ENCODE data around the gene EP400.

DNA sequence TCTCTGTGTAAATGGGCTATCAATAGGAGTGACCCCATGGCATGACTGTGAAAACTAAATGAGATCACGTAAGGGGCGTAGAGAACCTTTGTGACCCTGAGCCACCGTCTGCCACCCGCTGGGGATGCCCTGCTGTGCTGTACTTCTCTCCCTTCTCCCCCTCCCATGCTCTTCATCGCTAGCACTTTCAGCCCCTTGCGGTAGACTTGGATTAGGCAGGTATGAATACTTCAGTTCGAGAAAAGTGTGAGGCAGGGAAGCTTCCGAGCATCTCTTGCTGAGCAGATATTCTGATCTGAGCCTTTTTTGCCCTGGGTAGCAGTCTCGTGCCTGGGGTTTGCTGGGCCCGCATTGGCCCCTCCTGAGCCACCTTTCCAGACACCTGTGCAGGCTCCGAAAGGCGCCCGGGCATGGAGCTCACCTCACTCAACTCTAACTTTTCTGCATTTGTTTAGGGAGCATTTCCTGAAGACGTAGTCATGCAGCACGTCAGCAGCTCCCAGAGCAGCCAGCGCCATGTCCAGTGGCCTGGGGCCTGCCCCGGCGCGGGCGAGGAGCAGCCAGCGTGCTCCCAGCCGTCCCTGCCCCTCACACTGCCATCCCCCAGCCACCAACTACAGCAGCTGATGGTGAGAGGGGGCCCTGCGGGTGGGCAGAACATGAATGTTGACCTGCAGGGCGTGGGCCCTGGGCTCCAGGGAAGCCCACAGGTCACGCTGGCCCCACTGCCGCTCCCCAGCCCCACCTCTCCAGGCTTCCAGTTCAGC, 154.0 kb downstream of the EP400 start:
- TF ChIP-seq, protein P1, sequence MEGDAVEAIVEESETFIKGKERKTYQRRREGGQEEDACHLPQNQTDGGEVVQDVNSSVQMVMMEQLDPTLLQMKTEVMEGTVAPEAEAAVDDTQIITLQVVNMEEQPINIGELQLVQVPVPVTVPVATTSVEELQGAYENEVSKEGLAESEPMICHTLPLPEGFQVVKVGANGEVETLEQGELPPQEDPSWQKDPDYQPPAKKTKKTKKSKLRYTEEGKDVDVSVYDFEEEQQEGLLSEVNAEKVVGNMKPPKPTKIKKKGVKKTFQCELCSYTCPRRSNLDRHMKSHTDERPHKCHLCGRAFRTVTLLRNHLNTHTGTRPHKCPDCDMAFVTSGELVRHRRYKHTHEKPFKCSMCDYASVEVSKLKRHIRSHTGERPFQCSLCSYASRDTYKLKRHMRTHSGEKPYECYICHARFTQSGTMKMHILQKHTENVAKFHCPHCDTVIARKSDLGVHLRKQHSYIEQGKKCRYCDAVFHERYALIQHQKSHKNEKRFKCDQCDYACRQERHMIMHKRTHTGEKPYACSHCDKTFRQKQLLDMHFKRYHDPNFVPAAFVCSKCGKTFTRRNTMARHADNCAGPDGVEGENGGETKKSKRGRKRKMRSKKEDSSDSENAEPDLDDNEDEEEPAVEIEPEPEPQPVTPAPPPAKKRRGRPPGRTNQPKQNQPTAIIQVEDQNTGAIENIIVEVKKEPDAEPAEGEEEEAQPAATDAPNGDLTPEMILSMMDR (IDR thresholded peaks at IDR 0.05): no peak
- TF ChIP-seq POLR2A (IDR thresholded peaks at IDR 0.05): no peak

Data from adrenal gland (tissue), 5 donors.